GM23248 (cell line): Measurements from ENCODE around the gene PACSIN1. TPM values are rescaled to one million over a fixed set of nuclear protein-coding genes. Genes with fewer than 3 reads are reported as not detected.
A peak's percentile ranks its signal among the peaks of the same experiment; 100 is the strongest.

Source experiments
- DNase-seq: peaks from one replicate; pipeline ENCODE4 v3.0.0-alpha.2; 2015
- H2AFZ ChIP-seq: fragments of 200-600 bp; sonication (generic); 2 replicates; pipeline ENCODE4 v1.6.1; 2016; ENCODE audit warnings: antibody characterized with exemption
- H3F3A ChIP-seq: fragments of 200-600 bp; sonication (generic); 2 replicates; pipeline ENCODE4 v1.6.1; 2016; ENCODE audit warnings: mild to moderate bottlenecking, antibody characterized with exemption, mixed run types; ENCODE audit not compliant: insufficient read depth
- H3K27ac ChIP-seq: fragments of 200-600 bp; sonication (generic); 2 replicates; pipeline ENCODE4 v1.5.1; 2016; ENCODE audit warnings: mild to moderate bottlenecking
- H3K27me3 ChIP-seq: fragments of 200-600 bp; sonication (generic); replicated peaks from 2 replicates; pipeline ENCODE4 v1.6.1; 2016; ENCODE audit warnings: mild to moderate bottlenecking; ENCODE audit not compliant: insufficient read depth
- H3K36me3 ChIP-seq: fragments of 200-600 bp; sonication (generic); 2 replicates; pipeline ENCODE4 v1.6.1; 2016; ENCODE audit warnings: low read depth, mild to moderate bottlenecking
- H3K4me1 ChIP-seq: fragments of 200-600 bp; sonication (generic); 2 replicates; pipeline ENCODE4 v1.6.1; 2016; ENCODE audit warnings: mild to moderate bottlenecking; ENCODE audit not compliant: insufficient read depth
- H3K4me2 ChIP-seq: fragments of 200-600 bp; sonication (generic); one replicate; pipeline ENCODE4 v1.6.1; 2016; ENCODE audit warnings: mild to moderate bottlenecking; ENCODE audit not compliant: unreplicated experiment
- H3K4me3 ChIP-seq: fragments of 200-600 bp; sonication (generic); 2 replicates; pipeline ENCODE4 v1.5.1; 2016; ENCODE audit warnings: mild to moderate bottlenecking
- H3K79me2 ChIP-seq: fragments of 200-600 bp; sonication (generic); 2 replicates; pipeline ENCODE4 v1.6.1; 2016; ENCODE audit warnings: mild to moderate bottlenecking; ENCODE audit not compliant: insufficient read depth
- H3K9ac ChIP-seq: fragments of 200-600 bp; sonication (generic); 2 replicates; pipeline ENCODE4 v1.6.1; 2016; ENCODE audit warnings: mild to moderate bottlenecking
- H3K9me2 ChIP-seq: fragments of 200-600 bp; sonication (generic); 2 replicates; pipeline ENCODE4 v1.6.1; 2016; ENCODE audit warnings: mixed run types, mild to moderate bottlenecking, moderate library complexity; ENCODE audit not compliant: insufficient read depth
- H3K9me3 ChIP-seq: fragments of 200-600 bp; sonication (generic); one replicate; pipeline ENCODE4 v1.6.1; 2017; ENCODE audit warnings: low read depth
- H4K20me1 ChIP-seq: fragments of 200-600 bp; sonication (generic); 2 replicates; pipeline ENCODE4 v1.6.0; 2016; ENCODE audit not compliant: insufficient read depth
- EZH2 ChIP-seq: fragments of 200-600 bp; sonication (generic); IDR thresholded peaks from 2 replicates; pipeline ENCODE4 v1.6.1; 2018; ENCODE audit warnings: antibody characterized with exemption, mild to moderate bottlenecking; ENCODE audit not compliant: insufficient read depth, poor library complexity, severe bottlenecking
- EZH2phosphoT487 ChIP-seq: fragments of 200-600 bp; sonication (generic); IDR thresholded peaks from 2 replicates; pipeline ENCODE4 v1.6.1; 2018; ENCODE audit warnings: antibody characterized with exemption, moderate library complexity, mild to moderate bottlenecking, low read depth; ENCODE audit not compliant: insufficient read depth
- WGBS, 2 experiments: methylation state at CpG; one replicate each; pipeline ENCODE4 v1.1.6; 2015 to 2017; ENCODE audit warnings: low lambda C conversion rate in 2 of 2, low coverage in 1 of 2; ENCODE audit errors: missing lambda C conversion rate in 2 of 2; 5-methylcytosine and 5-hydroxymethylcytosine counted together
- in situ Hi-C: fragments of 300-500 bp; cut with MboI; formaldehyde crosslinking; loops from 2 replicates; pipeline ENCODE4 v1.15.0; 2020
- polyA plus RNA-seq: library from polyadenylated mRNA; unstranded; fragments of >200 nt; fragmentation: Nextera tagmentation; extraction: Ambion mirVana; gene quantifications from 2 replicates; pipeline ENCODE4 v1.2.1, GENCODE V29; 2016
- total RNA-seq: library from RNA; depleted of rRNA; stranded (reverse); fragments of >200 nt; shearing (Covaris generic); gene quantifications from 2 replicates; pipeline ENCODE4 v1.2.3, GENCODE V29; 2014

The PACSIN1 gene
- total and polyA plus RNA-seq, 2 experiments from 2014 or later, result not detected

DNA sequence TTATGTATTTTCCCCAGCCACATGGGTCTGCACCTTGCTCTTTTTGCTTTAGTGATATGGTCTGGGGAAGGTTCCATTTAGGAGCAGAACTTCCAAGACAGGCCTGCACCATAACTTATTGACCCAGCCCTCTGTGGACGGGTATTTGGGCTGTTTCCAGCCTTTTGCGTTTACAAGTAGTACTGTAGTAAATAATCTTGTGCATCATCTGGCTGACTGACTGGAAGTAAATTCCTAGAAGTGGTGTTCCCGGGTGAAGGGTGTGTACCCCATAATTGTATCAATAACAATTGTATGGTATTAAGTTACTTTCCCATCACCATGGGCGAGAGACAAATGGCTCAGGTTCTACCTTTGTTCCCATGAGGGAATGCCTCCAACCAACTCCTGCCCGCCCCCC is 58.6 kb downstream of the PACSIN1 start:
- no peak for DNase-seq
- H3K9me2 ChIP-seq, result no peaks in the 10 kb centered on the region
- H3K27me3 ChIP-seq, result no peaks in the 10 kb centered on the region
- in situ Hi-C loops, result no loop called here
- no peak overlapping the region for H3K9ac ChIP-seq
- no peaks in the 10 kb centered on the region for H4K20me1 ChIP-seq
- H3F3A ChIP-seq, result no peaks in the 10 kb centered on the region
- H3K9me3 ChIP-seq, result no peaks in the 10 kb centered on the region
- H3K4me3 ChIP-seq, result no peak overlapping the region
- no peaks in the 10 kb centered on the region for H3K79me2 ChIP-seq
- TF ChIP-seq EZH2 (no peak), EZH2phosphoT487 (no peak)
- peaks cover 5% of the 10 kb centered on the region; the same call in 1 of the 2 replicates for H3K4me1 ChIP-seq
- no peak overlapping the region for H3K27ac ChIP-seq
- H3K36me3 ChIP-seq, result no peaks in the 10 kb centered on the region
- WGBS, 2 experiments, result 60% methylated on average over 5 of the region's 5 CpGs
- no peak overlapping the region for H3K4me2 ChIP-seq
- no peak overlapping the region for H2AFZ ChIP-seq

DNA sequence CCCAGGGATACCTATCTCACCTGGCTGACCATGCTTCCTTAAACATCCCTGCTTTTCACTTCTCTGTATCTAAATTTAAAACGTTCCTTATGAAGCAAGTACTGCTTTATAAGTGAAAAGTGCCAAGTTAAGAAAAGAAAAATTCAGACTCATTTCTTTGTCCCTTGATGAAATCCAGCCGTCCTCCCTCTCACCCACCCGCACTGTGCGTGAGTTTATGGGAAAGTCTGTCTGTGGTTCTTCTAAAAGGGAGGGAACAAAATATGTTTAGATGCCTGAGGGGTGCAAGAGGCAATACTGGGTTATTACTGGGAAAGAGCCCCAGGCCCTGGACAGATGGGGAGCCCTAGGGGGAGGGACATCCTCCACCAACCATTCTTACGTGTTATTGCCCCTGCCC is 59.1 kb downstream of the PACSIN1 start:
- Histone ChIP-seq H3K9me3 (no peaks in the 10 kb centered on the region), H2AFZ (no peak overlapping the region), H3F3A (no peaks in the 10 kb centered on the region), H3K9me2 (no peaks in the 10 kb centered on the region), H3K4me1 (peaks cover 5% of the 10 kb centered on the region; the same call in 1 of the 2 replicates), H3K79me2 (no peaks in the 10 kb centered on the region), H4K20me1 (no peaks in the 10 kb centered on the region), H3K27ac (no peak overlapping the region), H3K4me3 (no peak overlapping the region), H3K4me2 (no peak overlapping the region), H3K36me3 (no peaks in the 10 kb centered on the region), H3K27me3 (no peaks in the 10 kb centered on the region), H3K9ac (no peak overlapping the region)
- in situ Hi-C loops, result no loop called here
- WGBS, 2 experiments, result 47 to 58% methylated on average over 5 of the region's 5 CpGs
- DNase-seq, result no peak
- TF ChIP-seq EZH2 (no peak), EZH2phosphoT487 (no peak)

DNA sequence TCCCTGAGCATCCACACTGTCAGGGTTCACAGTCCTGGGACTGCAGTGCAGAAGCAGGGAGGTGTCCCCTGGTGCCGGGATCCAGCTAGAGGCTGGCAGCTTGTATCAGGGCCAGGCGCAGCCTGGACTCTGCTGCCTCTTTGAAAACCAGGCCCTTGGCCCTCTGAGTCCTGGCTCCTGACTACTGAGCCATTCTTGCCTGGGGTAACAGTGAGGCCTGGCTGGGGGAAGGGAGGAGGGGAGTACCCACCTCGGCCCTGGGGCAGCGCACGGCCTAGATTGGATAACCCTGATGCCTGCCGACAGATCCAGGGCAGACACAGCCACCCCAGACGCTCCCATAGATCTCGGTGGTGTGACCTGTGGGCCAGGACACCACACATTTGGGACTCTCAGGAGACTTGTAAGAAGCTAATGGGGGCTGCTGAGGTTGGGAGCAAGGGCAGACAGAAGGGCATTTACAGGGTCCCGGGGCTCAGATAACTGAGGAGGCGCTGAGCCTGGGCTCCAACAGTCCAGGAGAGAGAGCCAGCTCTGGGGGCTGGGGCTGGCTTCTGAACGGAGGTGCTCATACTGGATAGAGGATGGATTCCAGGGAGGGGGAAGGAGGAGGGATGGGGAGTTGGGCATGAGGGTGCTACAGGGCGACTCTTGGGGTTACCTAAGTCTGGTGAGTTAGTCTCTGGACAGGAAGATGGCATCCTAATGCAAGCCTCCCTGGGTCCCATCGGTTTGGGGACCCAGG is 59.7 kb downstream of the PACSIN1 start:
- Histone ChIP-seq H3K4me3 (no peak overlapping the region), H3F3A (no peaks in the 10 kb centered on the region), H3K4me1 (peaks cover 5% of the 10 kb centered on the region; the same call in 1 of the 2 replicates), H3K36me3 (no peaks in the 10 kb centered on the region), H3K9me3 (no peaks in the 10 kb centered on the region), H3K9ac (no peak overlapping the region), H3K4me2 (no peak overlapping the region), H2AFZ (no peak overlapping the region; the same call in 1 of the 2 replicates), H3K9me2 (no peaks in the 10 kb centered on the region), H3K27ac (no peak overlapping the region), H3K79me2 (no peaks in the 10 kb centered on the region), H3K27me3 (no peaks in the 10 kb centered on the region), H4K20me1 (no peaks in the 10 kb centered on the region)
- WGBS, 2 experiments, result 70 to 80% methylated on average over 10 to 13 of the region's 13 CpGs
- no peak for DNase-seq
- TF ChIP-seq EZH2 (no peak), EZH2phosphoT487 (no peak)
- in situ Hi-C loops, result no loop called here

DNA sequence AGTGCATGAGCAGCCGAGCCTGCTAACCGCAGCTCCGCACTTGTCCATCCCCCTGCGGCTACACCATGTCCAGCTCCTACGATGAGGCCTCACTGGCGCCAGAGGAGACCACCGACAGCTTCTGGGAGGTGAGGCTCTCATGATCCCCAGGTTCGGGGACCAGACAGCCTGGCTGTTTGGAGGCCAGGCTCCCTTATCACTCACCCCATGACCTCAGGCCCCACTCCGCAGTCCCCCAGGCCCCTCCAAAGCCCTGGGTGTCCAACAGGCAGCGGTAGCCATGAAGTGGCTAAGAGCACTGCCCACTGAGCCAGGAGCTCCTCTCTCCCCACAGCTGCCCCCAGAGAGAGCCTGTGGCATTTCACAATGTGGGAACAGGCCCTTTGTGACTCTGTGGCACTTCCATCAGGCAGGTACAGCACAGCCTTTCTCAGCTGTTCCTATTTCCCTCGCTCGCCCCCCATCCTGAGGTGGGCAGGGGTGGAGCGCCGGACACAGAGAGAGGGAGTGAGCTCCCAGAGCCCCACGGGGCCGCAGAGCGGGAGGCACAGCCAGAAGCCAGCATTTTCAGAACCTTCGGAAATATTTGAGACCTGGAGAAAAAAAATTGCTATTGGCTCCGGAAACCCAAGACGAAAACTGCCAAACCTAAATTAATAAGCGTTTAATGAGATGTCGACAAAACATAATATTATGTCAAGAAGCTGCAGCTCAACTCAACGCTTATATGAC is 60.5 kb downstream of the PACSIN1 start:
- no peaks in the 10 kb centered on the region for H3K9me2 ChIP-seq
- peak overlapping the region; percentile 93 for H2AFZ ChIP-seq
- no peak for DNase-seq
- TF ChIP-seq EZH2 (no peak), EZH2phosphoT487 (no peak)
- no peak overlapping the region for H3K27ac ChIP-seq
- H3K79me2 ChIP-seq, result no peaks in the 10 kb centered on the region
- no peaks in the 10 kb centered on the region for H3K36me3 ChIP-seq
- no peaks in the 10 kb centered on the region for H3K27me3 ChIP-seq
- in situ Hi-C loops, result no loop called here
- H3K4me1 ChIP-seq, result peaks cover 5% of the 10 kb centered on the region; the same call in 1 of the 2 replicates
- H3K4me2 ChIP-seq, result peak overlapping the region; percentile 81
- H3K4me3 ChIP-seq, result peak overlapping the region; percentile 55
- no peaks in the 10 kb centered on the region for H4K20me1 ChIP-seq
- no peaks in the 10 kb centered on the region for H3F3A ChIP-seq
- H3K9me3 ChIP-seq, result no peaks in the 10 kb centered on the region
- H3K9ac ChIP-seq, result peak overlapping the region; percentile 76
- WGBS, 2 experiments, result 61 to 63% methylated on average over 21 to 23 of the region's 23 CpGs
